HAP-1 (cell line): ENCODE results near the gene MRPL57.
"Not testable (repeated sequence)": the region's sequence is repeated elsewhere in the genome, so short reads cannot be mapped to it uniquely, and the experiment has no call there.

Source experiments
- DNase-seq, 2 experiments: peaks; one replicate each; pipeline ENCODE4 v3.0.0-alpha.2; 2016 to 2020; ENCODE audit warnings: low spot score in 2 of 2
- H3K27me3 ChIP-seq: fragments of 250-450 bp; sonication (Bioruptor Pico); 2 replicates; pipeline ENCODE4 v1.5.1; 2020; ENCODE audit warnings: low read depth, mild to moderate bottlenecking, moderate library complexity
- H3K36me3 ChIP-seq: fragments of 250-450 bp; sonication (Bioruptor Pico); replicated peaks from 2 replicates; pipeline ENCODE4 v1.5.1; 2020; ENCODE audit warnings: mild to moderate bottlenecking
- H3K4me1 ChIP-seq: fragments of 250-450 bp; sonication (Bioruptor Pico); 2 replicates; pipeline ENCODE4 v1.5.1; 2020; ENCODE audit warnings: mild to moderate bottlenecking
- H3K4me3 ChIP-seq: fragments of 250-450 bp; sonication (Bioruptor Pico); 2 replicates; pipeline ENCODE4 v1.5.1; 2020; ENCODE audit warnings: mild to moderate bottlenecking, moderate library complexity
- H3K9me3 ChIP-seq: fragments of 250-450 bp; sonication (Bioruptor Pico); 2 replicates; pipeline ENCODE4 v1.5.1; 2020; ENCODE audit warnings: mild to moderate bottlenecking, moderate library complexity
- in situ Hi-C: fragments of 300-500 bp; cut with MboI; formaldehyde crosslinking; loops from 3 replicates; pipeline ENCODE4 v1.14.3; 2020; ENCODE audit warnings: low sequenced_read_pairs, inconsistent platforms, mixed read lengths

MRPL57 gene

GRCh38 chr13:21212138-21212775, 35.8 kb downstream of the MRPL57 start:
- DNase-seq = no peak
- H3K4me1 ChIP-seq = no peaks in the 10 kb centered on the region
- H3K36me3 ChIP-seq = no peaks in the 10 kb centered on the region
- no peak overlapping the region for H3K4me3 ChIP-seq
- peaks cover 2% of the 10 kb centered on the region; the same call in 1 of the 2 replicates for H3K9me3 ChIP-seq
- H3K27me3 ChIP-seq = no peaks in the 10 kb centered on the region
- in situ Hi-C loops = no loop called here

DNA sequence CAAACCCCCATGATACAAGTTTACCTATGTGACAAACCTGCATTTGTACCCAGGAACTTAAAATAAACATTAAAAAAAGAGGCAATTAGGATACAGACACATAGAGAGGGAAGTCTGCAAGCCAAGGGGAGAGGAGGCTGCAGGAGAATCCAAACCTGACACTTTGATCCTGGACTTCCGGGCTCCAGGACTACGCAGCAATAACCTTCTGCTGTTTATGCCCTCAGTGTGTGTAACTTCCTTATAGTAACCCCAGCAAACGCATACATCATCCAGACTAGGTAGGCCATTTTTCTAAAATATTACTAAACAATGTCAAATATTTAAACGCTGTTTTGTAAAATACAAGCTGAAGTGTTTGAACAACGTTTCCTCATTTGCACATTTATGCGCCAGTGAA, 39.0 kb downstream of the MRPL57 start:
- H3K4me1 ChIP-seq = not testable (repeated sequence)

DNA sequence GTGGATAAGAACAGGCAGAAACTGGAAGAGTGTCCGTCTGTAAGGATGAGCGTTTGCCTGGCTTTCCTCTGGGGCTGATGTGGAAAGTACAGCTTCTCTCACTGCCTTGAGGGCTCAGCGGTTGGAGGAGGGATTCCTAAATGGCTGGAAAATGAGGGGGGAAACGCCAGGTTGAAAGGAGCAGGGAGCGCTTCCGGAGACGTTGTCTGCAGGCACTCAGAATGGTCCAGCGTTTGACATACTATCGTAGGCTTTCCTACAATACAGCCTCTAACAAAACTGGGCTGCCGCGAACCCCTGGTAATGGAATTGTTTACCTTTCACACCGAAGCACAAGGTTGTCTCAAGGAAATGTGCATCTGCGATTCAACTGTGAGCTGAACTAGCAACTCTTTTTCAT, 39.9 kb downstream of the MRPL57 start:
- no peaks in the 10 kb centered on the region for H3K36me3 ChIP-seq
- H3K4me1 ChIP-seq = no peaks in the 10 kb centered on the region
- no peak for DNase-seq
- no peaks in the 10 kb centered on the region for H3K27me3 ChIP-seq
- H3K9me3 ChIP-seq = no peaks in the 10 kb centered on the region
- no peak overlapping the region for H3K4me3 ChIP-seq
- in situ Hi-C loops = no loop called here

More for the DNA sequence above, 39.0 kb downstream of the MRPL57 start:
- DNase-seq, H3K27me3 ChIP-seq, H3K9me3 ChIP-seq, in situ Hi-C loops, H3K4me3 ChIP-seq, H3K36me3 ChIP-seq: not testable (repeated sequence)

DNA sequence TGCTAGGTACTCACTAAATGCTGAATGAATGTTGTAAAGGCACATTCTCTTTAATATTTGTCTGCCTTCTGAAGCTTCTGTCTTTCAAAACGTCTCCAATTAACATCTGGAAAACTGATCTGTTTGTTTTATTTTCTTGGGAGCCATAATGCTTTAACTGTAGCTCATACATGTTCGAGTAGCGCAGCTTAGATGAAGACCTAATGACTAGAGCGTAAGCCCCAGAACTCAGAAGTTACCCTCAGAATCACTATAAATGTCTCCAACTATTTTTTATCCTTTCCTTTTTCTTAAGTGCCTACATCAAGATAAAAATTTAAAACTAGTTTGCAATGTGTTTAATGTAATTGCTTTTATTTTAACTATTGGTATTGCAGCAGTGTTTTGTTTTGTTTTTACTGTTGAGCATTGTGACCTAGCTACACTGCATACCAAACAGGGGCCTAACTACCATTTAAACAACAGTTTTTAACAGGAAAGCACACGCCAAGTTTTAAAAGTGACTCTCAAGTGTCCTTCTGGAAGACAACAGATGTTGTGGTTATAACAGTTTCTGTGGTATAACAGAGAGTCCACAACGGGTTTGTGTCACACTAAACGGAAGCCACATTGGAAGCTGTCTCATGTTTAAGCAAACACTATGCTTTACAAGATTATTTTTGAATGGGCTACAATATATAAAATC, 42.0 kb downstream of the MRPL57 start:
- H3K36me3 ChIP-seq = no peaks in the 10 kb centered on the region
- no peak for DNase-seq
- H3K4me1 ChIP-seq = no peaks in the 10 kb centered on the region
- in situ Hi-C loops = no loop called here
- no peak overlapping the region for H3K4me3 ChIP-seq
- H3K9me3 ChIP-seq = no peaks in the 10 kb centered on the region; the same call in 1 of the 2 replicates
- no peaks in the 10 kb centered on the region for H3K27me3 ChIP-seq

- Histone ChIP-seq H3K27me3 (no peaks in the 10 kb centered on the region), H3K4me1 (no peaks in the 10 kb centered on the region), H3K36me3 (no peaks in the 10 kb centered on the region), H3K9me3 (no peaks in the 10 kb centered on the region; the same call in 1 of the 2 replicates), H3K4me3 (no peak overlapping the region)
- in situ Hi-C loops = no loop called here
- no peak for DNase-seq
Observed at GRCh38 chr13:21219036-21219381, 42.6 kb downstream of the MRPL57 start.

- in situ Hi-C loops, H3K9me3 ChIP-seq, H3K4me3 ChIP-seq, H3K36me3 ChIP-seq, DNase-seq, H3K27me3 ChIP-seq, H3K4me1 ChIP-seq: not testable (repeated sequence)
Observed at GRCh38 chr13:21219716-21220115, 43.3 kb downstream of the MRPL57 start.

GRCh38 chr13:21221268-21221667, 44.8 kb downstream of the MRPL57 start:
- H3K36me3 ChIP-seq = no peaks in the 10 kb centered on the region
- DNase-seq = no peak
- no peaks in the 10 kb centered on the region; the same call in 1 of the 2 replicates for H3K9me3 ChIP-seq
- H3K4me3 ChIP-seq = no peak overlapping the region
- in situ Hi-C loops = no loop called here
- H3K4me1 ChIP-seq = no peaks in the 10 kb centered on the region
- H3K27me3 ChIP-seq = no peaks in the 10 kb centered on the region

DNA sequence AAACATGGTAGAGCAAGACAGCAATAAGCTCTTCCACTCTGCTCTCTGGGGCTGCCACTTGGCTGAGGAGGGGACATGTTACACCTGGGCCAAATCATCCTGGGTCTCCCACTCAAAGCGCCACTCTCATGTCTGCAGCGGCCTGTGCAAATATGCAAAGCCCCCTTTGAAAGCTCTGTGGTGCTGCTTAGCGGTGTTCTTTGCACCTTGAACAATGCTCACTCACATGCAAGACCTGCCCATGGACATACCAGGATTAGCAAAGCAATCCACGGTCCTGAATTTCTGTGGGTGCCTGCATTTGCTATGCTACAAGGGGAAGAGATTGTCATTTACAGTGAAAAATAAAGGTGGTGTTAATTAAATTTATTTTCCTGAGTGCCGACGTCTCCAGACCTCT, 48.6 kb downstream of the MRPL57 start:
- no peak for DNase-seq
- in situ Hi-C loops = no loop called here

DNA sequence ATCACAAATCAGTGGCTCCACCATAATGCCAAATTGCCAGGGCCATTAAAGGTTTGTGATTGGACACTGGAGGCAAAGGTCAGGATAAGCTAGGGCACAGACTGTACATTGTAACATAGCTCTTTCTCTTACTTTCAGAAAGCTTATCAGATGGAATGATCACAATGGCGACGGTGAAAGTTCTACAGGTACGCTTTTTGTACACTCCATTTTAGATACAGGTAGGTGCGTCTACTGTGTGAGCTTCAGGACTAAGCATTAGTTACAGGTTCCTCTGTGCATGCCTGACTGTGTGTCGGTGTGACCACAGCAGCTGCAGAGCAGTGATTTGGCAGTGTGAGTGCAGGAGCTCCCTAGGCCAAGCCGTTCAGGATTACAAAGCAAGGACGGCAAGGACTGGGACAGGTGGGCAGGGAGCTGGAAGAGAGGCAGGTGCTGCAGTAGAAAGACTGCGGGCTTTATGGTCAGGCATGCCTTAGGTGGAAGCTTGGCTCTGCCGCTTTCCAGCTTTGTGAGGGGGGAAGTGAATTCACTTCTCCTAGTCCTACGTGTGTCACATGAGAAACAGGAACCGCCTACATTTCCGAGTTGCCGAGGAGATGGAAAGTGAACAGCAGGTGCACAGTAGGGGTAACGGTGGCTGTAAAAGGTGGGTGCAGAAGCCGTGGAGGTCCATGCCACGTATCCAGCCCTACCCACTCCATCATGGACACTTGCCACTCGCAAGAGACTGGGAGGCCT, 49.6 kb downstream of the MRPL57 start:
- Histone ChIP-seq H3K27me3 (no peaks in the 10 kb centered on the region), H3K9me3 (no peaks in the 10 kb centered on the region; the same call in 1 of the 2 replicates), H3K36me3 (no peaks in the 10 kb centered on the region), H3K4me3 (no peak overlapping the region), H3K4me1 (no peaks in the 10 kb centered on the region)
- in situ Hi-C loops = no loop called here
- no peak for DNase-seq

More for the DNA sequence above, 48.6 kb downstream of the MRPL57 start:
- Histone ChIP-seq H3K27me3 (no peaks in the 10 kb centered on the region), H3K4me3 (no peak overlapping the region), H3K4me1 (no peaks in the 10 kb centered on the region), H3K36me3 (no peaks in the 10 kb centered on the region), H3K9me3 (no peaks in the 10 kb centered on the region; the same call in 1 of the 2 replicates)

- Histone ChIP-seq H3K4me3 (no peak overlapping the region), H3K4me1 (no peaks in the 10 kb centered on the region), H3K27me3 (no peaks in the 10 kb centered on the region), H3K36me3 (no peaks in the 10 kb centered on the region), H3K9me3 (no peaks in the 10 kb centered on the region)
- in situ Hi-C loops = no loop called here
- DNase-seq = no peak
Observed at GRCh38 chr13:21227917-21228316, 51.5 kb downstream of the MRPL57 start.
